ENCODE measurements around the gene KIF7. TPM values are rescaled to one million over a fixed set of nuclear protein-coding genes. Genes with fewer than 3 reads are reported as not detected.

The KIF7 gene
- total and polyA plus RNA-seq, 10 of the 15 experiments (the other 5 are each of a cell fraction or from before 2014, with no cell fraction given) = 0.01 to 0.36 (median 0.10) TPM; not detected in 2

- TF ChIP-seq CEBPB (IDR thresholded peaks at IDR 0.05; ENCODE audit: borderline replicate concordance in 1 of 2, low read depth in 2 of 2, low read length in 2 of 2) (no peak), MYB (IDR thresholded peaks at IDR 0.05; ENCODE audit: borderline replicate concordance, low read depth, low read length) (no peak), BCL11A (IDR thresholded peaks at IDR 0.05; ENCODE audit: low read depth, low read length) (no peak), SRF (IDR thresholded peaks at IDR 0.05; ENCODE audit: low read depth in 2 of 2, low read length in 2 of 2) (no peak), ZBED1 (IDR thresholded peaks at IDR 0.05; ENCODE audit: borderline replicate concordance) (no peak), CTCF (IDR thresholded peaks at IDR 0.05 in 2 of 3, conservative IDR thresholded peaks at IDR 0.05 in 1 of 3; ENCODE audit: control insufficient read depth in 2 of 3, extremely low read depth in 1 of 3, insufficient read depth in 1 of 3, low read depth in 3 of 3, low read length in 3 of 3) (no peak), NR2F1 (conservative IDR thresholded peaks at IDR 0.05) (no peak), YBX1 (IDR thresholded peaks at IDR 0.05) (no peak), SMARCA5 (IDR thresholded peaks at IDR 0.05) (no peak), REST (IDR thresholded peaks at IDR 0.05; ENCODE audit: low read depth, low read length) (no peak), CHD1 (IDR thresholded peaks at IDR 0.05; ENCODE audit: low read depth, low read length) (no peak)
Observed at GRCh38 chr15:89630974-89631901, 24.0 kb downstream of the KIF7 start (continued).

All from GM12878 (cell line).